K562 (cell line): ENCODE results near the gene USP48. TPM values are rescaled to one million over a fixed set of nuclear protein-coding genes. Genes with fewer than 3 reads are reported as not detected.

Source experiments
- ATAC-seq: fragments of 200-7000 bp; cut with Tn5 transposase; 3 replicates; pipeline ENCODE4 v1.9.1; 2020; ENCODE audit warnings: moderate library complexity
- BruUV-seq: library from RNA; stranded (reverse); fragments of 400-500 nt; replicated peaks from 2 replicates; lab custom pipeline; 2021; lab: Mats Ljungman, UMichigan
- CTCF ChIA-PET: fragments of 300-600 bp; formaldehyde crosslinking; extraction: SDS; loops from one replicate; lab custom pipeline; 2021; ENCODE audit warnings: low intra/inter-chr PET ratio; lab: Yijun Ruan, JAX
- POLR2A ChIA-PET: fragments of 300-600, 350-650 bp; sonication (Branson Sonifier 250); formaldehyde crosslinking; extraction: SDS; loops from one replicate; lab custom pipeline; 2021; ENCODE audit warnings: antibody characterized with exemption, inconsistent platforms; lab: Yijun Ruan, JAX
- DNase-seq, 4 experiments: peaks; one replicate each; pipeline versions ENCODE4 v3.0.0 to v3.0.0-alpha.2; 2011 to 2018; ENCODE audit warnings: low spot score in 3 of 4, mixed read lengths in 3 of 4; ENCODE audit errors: extremely low read depth in 1 of 4
- FAIRE-seq: peaks from 2 replicates; lab custom pipeline; 2011; peaks lifted over from hg19 to GRCh38; lab: Jason Lieb, UNC
- H2AFZ ChIP-seq: 2 replicates; pipeline ENCODE4 v1.6.0; 2011; ENCODE audit warnings: low read depth, low read length, control low read depth, inconsistent platforms
- H3K27ac ChIP-seq: fragments of 200-600 bp; 3 replicates; pipeline ENCODE4 v1.8.0; 2011; ENCODE audit warnings: low read depth, mild to moderate bottlenecking, control low read depth, inconsistent platforms, low read length, moderate library complexity, mixed read lengths; ENCODE audit errors: extremely low read depth
- H3K27me3 ChIP-seq, 2 experiments: fragments of 300-600 bp in 1 of 2; 2 replicates in 1 of 2; 3 replicates in 1 of 2; pipeline versions ENCODE4 v1.6.0 to v1.8.0; 2011; ENCODE audit warnings: inconsistent platforms in 2 of 2, low read length in 2 of 2, mild to moderate bottlenecking in 1 of 2, mixed read lengths in 1 of 2, moderate library complexity in 1 of 2; ENCODE audit not compliant: control insufficient read depth in 2 of 2, insufficient read depth in 2 of 2
- H3K36me3 ChIP-seq: fragments of 300-600 bp; 3 replicates; pipeline ENCODE4 v1.8.0; 2011; ENCODE audit warnings: mild to moderate bottlenecking, low read length, inconsistent platforms; ENCODE audit not compliant: control insufficient read depth, insufficient read depth
- H3K4me1 ChIP-seq, 2 experiments: fragments of 200-600 bp in 1 of 2; replicated peaks in 1 of 2; 2 replicates in 1 of 2; 3 replicates in 1 of 2; pipeline versions ENCODE4 v1.5.1 to v1.8.0; 2011; ENCODE audit warnings: inconsistent platforms in 2 of 2, low read length in 2 of 2, mild to moderate bottlenecking in 1 of 2, mixed read lengths in 1 of 2, moderate library complexity in 1 of 2; ENCODE audit not compliant: control insufficient read depth in 2 of 2, insufficient read depth in 2 of 2
- H3K4me2 ChIP-seq: 2 replicates; pipeline ENCODE4 v1.6.1; 2011; ENCODE audit warnings: low read length, control low read depth, inconsistent platforms, mixed read lengths; ENCODE audit not compliant: insufficient read depth
- H3K4me3 ChIP-seq: fragments of 200-600 bp; sonication (generic), shearing (Covaris generic); 2 replicates; pipeline ENCODE4 v1.5.1; 2016; ENCODE audit warnings: control low read depth, inconsistent platforms
- H3K79me2 ChIP-seq: fragments of 200-600 bp; 3 replicates; pipeline ENCODE4 v1.8.0; 2011; ENCODE audit warnings: low read length, inconsistent platforms; ENCODE audit not compliant: control insufficient read depth, insufficient read depth
- H3K9ac ChIP-seq, 2 experiments: 2 replicates each; pipeline versions ENCODE4 v1.6.0 to v1.6.1; 2011; ENCODE audit warnings: low read depth in 2 of 2, low read length in 2 of 2, control low read depth in 1 of 2, inconsistent platforms in 1 of 2, mild to moderate bottlenecking in 1 of 2, mixed read lengths in 1 of 2; ENCODE audit not compliant: insufficient read depth in 1 of 2
- H3K9me1 ChIP-seq: one replicate; pipeline ENCODE4 v1.6.0; 2011; ENCODE audit warnings: inconsistent platforms, mild to moderate bottlenecking, low read length, moderate library complexity; ENCODE audit not compliant: control insufficient read depth, insufficient read depth
- H3K9me3 ChIP-seq: replicated peaks from 2 replicates; pipeline ENCODE4 v1.5.1; 2011; ENCODE audit warnings: low read depth, low read length, inconsistent platforms; ENCODE audit not compliant: control insufficient read depth, insufficient read depth
- H4K20me1 ChIP-seq: replicated peaks from 2 replicates; pipeline ENCODE4 v1.6.1; 2011; ENCODE audit warnings: low read length, inconsistent platforms, mixed read lengths; ENCODE audit not compliant: control insufficient read depth, insufficient read depth
- ATF6 ChIP-seq: sonication (generic); formaldehyde crosslinking; IDR thresholded peaks from 2 replicates; pipeline ENCODE4 v1.4.0; 2020; ENCODE audit warnings: mild to moderate bottlenecking, missing genetic modification reagents
- PRMT5 ChIP-seq: sonication (generic); formaldehyde crosslinking; IDR thresholded peaks from 2 replicates; pipeline ENCODE4 v1.5.0; 2020; ENCODE audit warnings: missing genetic modification reagents
- RBM14 ChIP-seq: fragments of 200-400 bp; formaldehyde crosslinking; IDR thresholded peaks from 2 replicates; pipeline ENCODE4 v1.6.1; 2018; ENCODE audit warnings: low read depth, mild to moderate bottlenecking, low read length, moderate library complexity, borderline replicate concordance; ENCODE audit not compliant: insufficient read depth
- SMARCC2 ChIP-seq: fragments of 450-650 bp; IDR thresholded peaks from 2 replicates; pipeline ENCODE4 v1.6.1; 2017; ENCODE audit warnings: antibody characterized with exemption, moderate library complexity, mild to moderate bottlenecking, low read depth
- TOE1 ChIP-seq, 2 experiments: fragments of 450-650 bp in 1 of 2; sonication (generic) in 1 of 2; formaldehyde crosslinking in 1 of 2; IDR thresholded peaks; 2 replicates each; pipeline versions ENCODE4 v1.7.1 to v1.8.0; 2016 to 2022; ENCODE audit warnings: borderline replicate concordance in 2 of 2, mild to moderate bottlenecking in 2 of 2, antibody characterized with exemption in 1 of 2, inconsistent platforms in 1 of 2, low read depth in 1 of 2, missing genetic modification reagents in 1 of 2, moderate library complexity in 1 of 2
- ZNF232 ChIP-seq: sonication (generic); formaldehyde crosslinking; IDR thresholded peaks from 2 replicates; pipeline ENCODE4 v1.8.0; 2022; ENCODE audit warnings: mild to moderate bottlenecking, missing genetic modification reagents
- WGBS: fragments of 100-300 bp; shearing (Covaris generic); methylation state at CpG from one replicate; pipeline ENCODE4 v1.1.6; 2016; ENCODE audit warnings: low coverage, mixed read lengths; ENCODE audit not compliant: insufficient coverage; ENCODE audit errors: missing lambda C conversion rate; 5-methylcytosine and 5-hydroxymethylcytosine counted together
- in situ Hi-C: fragments of 300-500 bp; cut with MboI; formaldehyde crosslinking; loops from 4 replicates; pipeline ENCODE4 v1.15.0; 2018; ENCODE audit warnings: inconsistent platforms, mixed read lengths
- intact Hi-C: fragments of 100-400 bp; cut with micrococcal nuclease; formaldehyde crosslinking; loops from 2 replicates; pipeline ENCODE4 v1.14.2; 2022
- polyA plus RNA-seq, 8 experiments: library from polyadenylated mRNA; depleted of rRNA in 4 of 8; stranded (reverse) in 5 of 8; unstranded in 3 of 8; fragments of >200 nt; fragmentation: Nextera tagmentation in 2 of 8; fragmentation: Illumina TruSeq in 1 of 8; extraction: Ambion mirVana in 2 of 8; extraction: Trizol in 1 of 8; gene quantifications; 2 replicates each; pipeline versions ENCODE4 v1.2.1 to v1.2.3, GENCODE V29; 2011 to 2014; ENCODE audit warnings: inconsistent platforms in 1 of 8, missing spikeins in 1 of 8
- total RNA-seq, 7 experiments: library from RNA; depleted of rRNA in 6 of 7; stranded (reverse); fragments of >200 nt in 6 of 7; fragmentation: Illumina TruSeq in 2 of 7; extraction: Trizol in 2 of 7; gene quantifications; 2 replicates each; pipeline versions ENCODE4 v1.2.1 to v1.2.3, GENCODE V29; 2011 to 2021; ENCODE audit warnings: low replicate concordance in 1 of 7

The USP48 gene
- total and polyA plus RNA-seq, 9 of the 15 experiments (the other 6 are each of a cell fraction or from before 2014, with no cell fraction given), result 23.3 to 123 (median 106) TPM

GRCh38 chr1:21763694-21764419, 19.1 kb downstream of the USP48 start:
- no peaks in the 10 kb centered on the region for H3K27me3 ChIP-seq
- peaks cover 98% of the 10 kb centered on the region for H3K79me2 ChIP-seq
- no peaks in the 10 kb centered on the region for H3K9me3 ChIP-seq
- no peaks in the 10 kb centered on the region for H3K9me1 ChIP-seq
- H3K9ac ChIP-seq, result no peak overlapping the region; a peak in 1 of 4 replicates
- peaks cover 43% of the 10 kb centered on the region for H4K20me1 ChIP-seq
- H3K4me2 ChIP-seq, result no peak overlapping the region
- in situ Hi-C loops (no loop called here), intact Hi-C loops (no loop called here)
- no TSS peak for BruUV-seq
- no peak overlapping the region for H3K27ac ChIP-seq
- H3K4me1 ChIP-seq, result peaks cover 48 to 61% of the 10 kb centered on the region in 2 experiments
- no peak for ATAC-seq
- H2AFZ ChIP-seq, result no peak overlapping the region
- no peak for DNase-seq
- POLR2A ChIA-PET, result interaction anchor here (0.6 to 1.2 kb wide), 3 partner anchors 11 to 445 kb away, joined by 3 to 5 read pairs (median 3); no protein-coding TSS in a partner anchor
- CTCF ChIA-PET, result no interaction called here
- TF ChIP-seq SMARCC2, result no peak
- TF ChIP-seq TOE1 (IDR thresholded peaks at IDR 0.05; ENCODE audit: borderline replicate concordance), result no peak
- TF ChIP-seq TOE1 (CRISPR knock-in tag; IDR thresholded peaks at IDR 0.05; ENCODE audit: borderline replicate concordance, low read depth), result no peak
- TF ChIP-seq PRMT5, result no peak
- no peak for TF ChIP-seq ZNF232 (CRISPR knock-in tag)
- no peak for TF ChIP-seq ATF6 (CRISPR knock-in tag)
- no peak for TF ChIP-seq RBM14
- TF ChIP-seq, all 486 proteins: peak for 0
- peaks cover 11% of the 10 kb centered on the region; the same call in 2 of the 3 replicates for H3K36me3 ChIP-seq
- FAIRE-seq, result no peak
- 69% methylated on average over 4 of the region's 7 CpGs for WGBS
- no peak overlapping the region for H3K4me3 ChIP-seq
